ENCODE measurements around the gene TRAPPC1.

TRAPPC1 gene

GRCh38 chr17:7935859-7936258 is 4.1 kb upstream of the TRAPPC1 start:
- no peak for TF ChIP-seq CTCF (IDR thresholded peaks at IDR 0.05; ENCODE audit: low read depth, low read length)
- Histone ChIP-seq H3K36me3 (peaks cover 70% of the 10 kb centered on the region), H3K27ac (no peak overlapping the region)

GRCh38 chr17:7932949-7933348 is 1.2 kb upstream of the TRAPPC1 start:
- H3K27ac ChIP-seq, result peak overlapping the region; percentile 6

More at GRCh38 chr17:7935859-7936258, 4.1 kb upstream of the TRAPPC1 start:
- no peaks in the 10 kb centered on the region for H3K9me3 ChIP-seq (ENCODE audit: severe bottlenecking)
- no peak for DNase-seq
- H3K27me3 ChIP-seq (ENCODE audit: insufficient read depth, low read depth, severe bottlenecking), result no peaks in the 10 kb centered on the region
- no peak overlapping the region for H3K4me3 ChIP-seq (ENCODE audit: low read depth, low read length)

GRCh38 chr17:7932483-7932891 is 741 bp upstream of the TRAPPC1 start:
- peak overlapping the region; percentile 95 for H3K4me3 ChIP-seq (ENCODE audit: low read depth, low read length)
- peaks cover 43% of the 10 kb centered on the region for H3K36me3 ChIP-seq
- DNase-seq, result no peak
- H3K9me3 ChIP-seq (ENCODE audit: severe bottlenecking), result no peaks in the 10 kb centered on the region
- no peak for TF ChIP-seq CTCF (IDR thresholded peaks at IDR 0.05; ENCODE audit: low read depth, low read length)
- peak overlapping the region; percentile 91 for H3K27ac ChIP-seq
- H3K27me3 ChIP-seq (ENCODE audit: insufficient read depth, low read depth, severe bottlenecking), result no peaks in the 10 kb centered on the region

More at GRCh38 chr17:7932949-7933348, 1.2 kb upstream of the TRAPPC1 start:
- H3K4me3 ChIP-seq (ENCODE audit: low read depth, low read length), result peak overlapping the region; percentile 95
- peak; percentile 33 for DNase-seq
- peaks cover 44% of the 10 kb centered on the region for H3K36me3 ChIP-seq
- no peaks in the 10 kb centered on the region for H3K9me3 ChIP-seq (ENCODE audit: severe bottlenecking)
- TF ChIP-seq CTCF (IDR thresholded peaks at IDR 0.05; ENCODE audit: low read depth, low read length), result no peak
- H3K27me3 ChIP-seq (ENCODE audit: insufficient read depth, low read depth, severe bottlenecking), result no peaks in the 10 kb centered on the region

- peak overlapping the region; percentile 95 for H3K4me3 ChIP-seq (ENCODE audit: low read depth, low read length)
- H3K9me3 ChIP-seq (ENCODE audit: severe bottlenecking), result no peaks in the 10 kb centered on the region
- H3K36me3 ChIP-seq, result peaks cover 28% of the 10 kb centered on the region
- peak overlapping the region; percentile 66 for H3K27ac ChIP-seq
- no peak for DNase-seq
- no peaks in the 10 kb centered on the region for H3K27me3 ChIP-seq (ENCODE audit: insufficient read depth, low read depth, severe bottlenecking)
- no peak for TF ChIP-seq CTCF (IDR thresholded peaks at IDR 0.05; ENCODE audit: low read depth, low read length)
Measured at GRCh38 chr17:7930841-7931631, 710 bp downstream of the TRAPPC1 start.

- no peak for DNase-seq
- H3K27me3 ChIP-seq (ENCODE audit: insufficient read depth, low read depth, severe bottlenecking), result no peaks in the 10 kb centered on the region
- no peak within 1 kb of the TSS for H3K27ac ChIP-seq
- no peak for TF ChIP-seq CTCF (IDR thresholded peaks at IDR 0.05; ENCODE audit: low read depth, low read length)
- H3K4me3 ChIP-seq (ENCODE audit: low read depth, low read length), result no peak within 1 kb of the TSS
- H3K36me3 ChIP-seq, result peaks cover 14% of the 10 kb centered on the region
- no peaks in the 10 kb centered on the region for H3K9me3 ChIP-seq (ENCODE audit: severe bottlenecking)
Measured at GRCh38 chr17:7929158-7930023, 2.4 kb downstream of the TRAPPC1 start, which contains the start of gene KCNAB3. Gene KCNAB3, minus strand, starts transcription at chr17:7929856. Its CDS starts 421 bp downstream, at chr17:7929435.
